Tibial artery (tissue), 4 donors: Measurements from ENCODE around the gene LRP1B.
"Not testable (repeated sequence)": the region's sequence is repeated elsewhere in the genome, so short reads cannot be mapped to it uniquely, and the experiment has no call there.

Source experiments
- DNase-seq, 2 donors: peaks; one replicate each; pipeline ENCODE4 v3.0.0-alpha.2; 2019
- H3K27ac ChIP-seq, 2 donors: fragments of 200-600 bp; sonication (generic) in 1 of 2; 1 replicate in 1 of 2; 2 replicates in 1 of 2; pipeline ENCODE4 v1.5.1; 2018 to 2019; ENCODE audit warnings: mild to moderate bottlenecking in 1 of 2
- H3K27me3 ChIP-seq, 2 donors: fragments of 200-600 bp; sonication (generic) in 1 of 2; one replicate each; pipeline versions ENCODE4 v1.5.1 to v1.6.0; 2016 to 2019
- H3K36me3 ChIP-seq, 3 donors: fragments of 200-600 bp; sonication (generic) in 2 of 3; one replicate each; pipeline ENCODE4 v1.5.1; 2016 to 2019; ENCODE audit warnings: mild to moderate bottlenecking in 2 of 3
- H3K4me1 ChIP-seq, 4 donors: fragments of 200-600 bp; sonication (generic) in 2 of 4; 1 replicate in 3 of 4; 2 replicates in 1 of 4; pipeline ENCODE4 v1.5.1; 2016 to 2019
- H3K4me3 ChIP-seq, 2 donors: fragments of 200-600 bp; sonication (generic) in 1 of 2; 1 replicate in 1 of 2; 2 replicates in 1 of 2; pipeline ENCODE4 v1.5.1; 2018 to 2019; ENCODE audit warnings: mild to moderate bottlenecking in 2 of 2
- H3K9me3 ChIP-seq, 3 donors: fragments of 200-600 bp; sonication (generic) in 1 of 3; one replicate each; pipeline ENCODE4 v1.5.1; 2016 to 2019
- intact Hi-C: fragments of 100-400 bp; cut with DNase I; formaldehyde crosslinking; loops from one replicate; pipeline ENCODE4 v1.15.0; 2023; ENCODE audit warnings: low total_unique reads
- TF ChIP-seq, protein P1 (sequence below), 2 experiments: fragments of 200-600 bp in 1 of 2; fragments of 450-650 bp in 1 of 2; IDR thresholded peaks; one replicate each; pipeline ENCODE4 v1.5.1; 2017 to 2019; ENCODE audit warnings: antibody characterized with exemption in 2 of 2, mild to moderate bottlenecking in 1 of 2, moderate library complexity in 1 of 2

The LRP1B gene

DNA sequence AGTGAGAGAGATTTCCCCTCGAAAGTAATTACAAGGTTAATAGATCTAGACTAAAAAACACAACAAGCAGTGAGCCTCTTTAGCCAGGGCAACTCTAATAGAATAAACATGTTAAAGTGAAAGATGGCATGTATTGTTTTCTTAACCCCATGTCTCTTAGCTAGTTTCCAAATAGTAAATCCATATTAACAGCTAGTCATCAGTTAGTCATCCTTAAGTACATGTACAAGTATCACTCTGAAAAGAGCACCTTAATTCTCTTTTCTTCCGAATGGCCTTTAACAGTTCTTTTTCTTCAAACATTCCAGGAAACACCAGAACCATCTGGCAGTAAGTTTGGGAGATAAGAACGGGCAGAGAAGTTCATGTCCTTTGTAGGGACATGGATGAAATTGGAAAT is 1480.0 kb downstream of the LRP1B start:
- no peak overlapping the region for H3K27ac ChIP-seq
- H3K4me1 ChIP-seq = no peaks in the 10 kb centered on the region
- no peak overlapping the region for H3K4me3 ChIP-seq
- H3K36me3 ChIP-seq = no peaks in the 10 kb centered on the region
- H3K9me3 ChIP-seq = no peaks in the 10 kb centered on the region
- intact Hi-C loops = no loop called here
- no peaks in the 10 kb centered on the region for H3K27me3 ChIP-seq
- TF ChIP-seq, protein P1, sequence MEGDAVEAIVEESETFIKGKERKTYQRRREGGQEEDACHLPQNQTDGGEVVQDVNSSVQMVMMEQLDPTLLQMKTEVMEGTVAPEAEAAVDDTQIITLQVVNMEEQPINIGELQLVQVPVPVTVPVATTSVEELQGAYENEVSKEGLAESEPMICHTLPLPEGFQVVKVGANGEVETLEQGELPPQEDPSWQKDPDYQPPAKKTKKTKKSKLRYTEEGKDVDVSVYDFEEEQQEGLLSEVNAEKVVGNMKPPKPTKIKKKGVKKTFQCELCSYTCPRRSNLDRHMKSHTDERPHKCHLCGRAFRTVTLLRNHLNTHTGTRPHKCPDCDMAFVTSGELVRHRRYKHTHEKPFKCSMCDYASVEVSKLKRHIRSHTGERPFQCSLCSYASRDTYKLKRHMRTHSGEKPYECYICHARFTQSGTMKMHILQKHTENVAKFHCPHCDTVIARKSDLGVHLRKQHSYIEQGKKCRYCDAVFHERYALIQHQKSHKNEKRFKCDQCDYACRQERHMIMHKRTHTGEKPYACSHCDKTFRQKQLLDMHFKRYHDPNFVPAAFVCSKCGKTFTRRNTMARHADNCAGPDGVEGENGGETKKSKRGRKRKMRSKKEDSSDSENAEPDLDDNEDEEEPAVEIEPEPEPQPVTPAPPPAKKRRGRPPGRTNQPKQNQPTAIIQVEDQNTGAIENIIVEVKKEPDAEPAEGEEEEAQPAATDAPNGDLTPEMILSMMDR (IDR thresholded peaks at IDR 0.05) = no peak
- no peak for DNase-seq

DNA sequence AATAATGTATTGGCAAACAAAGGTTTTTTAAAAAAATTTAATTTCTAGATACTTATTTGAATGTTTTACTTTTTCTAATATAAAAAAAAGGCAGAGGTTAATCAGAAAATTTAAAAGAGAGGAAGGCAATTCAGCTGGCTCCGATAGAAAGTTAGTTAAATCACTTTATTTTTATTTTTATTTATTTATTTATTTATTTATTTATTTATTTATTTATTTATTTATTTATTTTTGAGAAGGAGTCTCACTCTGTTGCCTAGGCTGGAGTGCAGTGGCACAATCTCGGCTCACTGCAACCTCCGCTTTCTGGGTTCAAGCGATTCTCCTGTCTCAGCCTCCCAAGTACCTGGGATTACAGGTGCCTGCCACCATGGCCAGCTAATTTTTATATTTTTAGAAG is 1480.7 kb downstream of the LRP1B start:
- H3K27me3 ChIP-seq, H3K9me3 ChIP-seq, H3K27ac ChIP-seq, intact Hi-C loops, H3K4me3 ChIP-seq, DNase-seq, H3K4me1 ChIP-seq, H3K36me3 ChIP-seq: not testable (repeated sequence)

DNA sequence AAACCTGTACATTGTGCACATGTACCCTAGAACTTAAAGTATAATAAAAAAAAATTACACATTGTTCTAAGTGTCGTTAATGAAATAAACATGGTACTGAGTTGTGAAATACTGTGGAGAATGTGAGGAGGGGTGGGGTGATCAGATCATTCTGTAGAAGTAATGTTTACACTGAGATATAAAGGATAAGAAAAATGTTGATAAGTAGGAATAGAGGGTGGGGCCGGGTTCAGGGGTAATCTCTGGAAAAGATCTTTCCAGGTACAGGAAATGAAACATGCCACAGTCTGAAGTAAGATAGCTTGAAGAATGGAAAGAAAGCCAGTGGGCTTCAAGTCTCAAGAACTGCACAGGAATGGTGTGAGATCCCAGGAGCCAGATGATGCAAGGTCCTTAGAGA is 1482.4 kb downstream of the LRP1B start:
- Histone ChIP-seq H3K36me3 (no peaks in the 10 kb centered on the region), H3K9me3 (no peaks in the 10 kb centered on the region), H3K27me3 (no peaks in the 10 kb centered on the region), H3K4me1 (no peaks in the 10 kb centered on the region), H3K4me3 (no peak overlapping the region), H3K27ac (no peak overlapping the region)
- TF ChIP-seq, protein P1 (IDR thresholded peaks at IDR 0.05) = no peak
- intact Hi-C loops = no loop called here
- no peak for DNase-seq

DNA sequence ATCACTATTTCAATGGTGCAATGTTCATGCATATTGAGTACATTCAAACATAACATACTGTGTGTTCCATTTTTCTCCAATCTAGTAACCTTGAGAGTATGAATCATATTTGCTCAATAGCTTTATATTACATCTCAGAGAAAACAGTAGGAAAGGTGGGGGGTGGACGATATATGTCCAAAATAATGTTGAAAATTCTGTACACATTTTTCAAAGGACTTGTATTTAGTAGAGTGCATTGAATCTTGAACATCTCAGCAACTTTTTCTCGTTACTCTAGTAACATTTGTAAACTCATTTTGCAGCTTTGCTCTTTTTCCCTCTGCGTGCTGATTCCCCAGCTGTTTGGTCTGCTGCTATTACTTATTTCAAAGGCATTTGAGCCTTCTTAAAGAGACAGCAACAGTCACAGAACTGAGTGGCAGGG is 1487.0 kb downstream of the LRP1B start:
- no peak for DNase-seq
- TF ChIP-seq, protein P1 (IDR thresholded peaks at IDR 0.05) = no peak
- H3K36me3 ChIP-seq = no peaks in the 10 kb centered on the region
- intact Hi-C loops = no loop called here
- H3K27ac ChIP-seq = no peak overlapping the region
- H3K27me3 ChIP-seq = no peaks in the 10 kb centered on the region
- H3K4me1 ChIP-seq = no peaks in the 10 kb centered on the region
- no peaks in the 10 kb centered on the region for H3K9me3 ChIP-seq
- H3K4me3 ChIP-seq = no peak overlapping the region

DNA sequence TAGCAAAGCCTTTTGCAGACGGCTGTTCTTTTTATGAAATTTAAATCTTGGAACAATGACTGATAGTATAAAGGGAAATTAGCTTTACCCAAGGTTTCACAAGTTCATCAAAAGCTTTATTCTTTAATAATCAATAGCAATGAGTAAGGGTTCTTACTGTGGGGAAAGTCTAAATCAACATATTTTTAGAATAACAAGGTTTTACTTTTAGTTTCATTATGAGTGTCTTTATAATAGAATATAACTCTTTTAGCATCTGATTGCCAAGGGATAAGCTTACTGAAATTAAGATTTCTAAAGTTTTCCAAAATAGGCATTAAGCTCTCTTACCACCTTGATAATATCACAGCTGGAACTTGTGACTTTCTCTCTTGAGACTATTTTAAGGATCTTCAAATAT is 1489.7 kb downstream of the LRP1B start:
- no peaks in the 10 kb centered on the region for H3K36me3 ChIP-seq
- intact Hi-C loops = no loop called here
- no peak overlapping the region for H3K4me3 ChIP-seq
- H3K4me1 ChIP-seq = no peaks in the 10 kb centered on the region
- TF ChIP-seq, protein P1 (IDR thresholded peaks at IDR 0.05) = no peak
- no peaks in the 10 kb centered on the region for H3K27me3 ChIP-seq
- DNase-seq = no peak
- no peak overlapping the region for H3K27ac ChIP-seq
- no peaks in the 10 kb centered on the region for H3K9me3 ChIP-seq

DNA sequence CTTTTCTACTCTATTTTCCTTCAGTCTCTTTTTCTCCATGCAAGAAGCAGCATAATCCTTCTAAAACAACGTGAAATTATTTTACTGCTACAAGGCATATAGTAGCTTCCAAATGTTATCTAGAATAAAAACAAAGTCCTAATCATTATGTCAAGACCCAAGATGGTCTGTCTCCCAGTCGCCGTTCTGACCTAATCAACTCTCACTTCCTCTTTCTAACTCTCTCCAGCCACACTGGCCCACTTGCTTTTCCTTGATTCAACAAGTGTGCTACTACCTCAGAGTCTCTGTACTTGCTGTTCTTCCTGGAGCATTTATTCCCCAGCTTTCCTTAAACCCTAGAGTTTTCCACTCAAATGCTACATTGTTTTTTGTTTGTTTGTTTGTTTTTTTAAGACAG is 1491.2 kb downstream of the LRP1B start:
- H3K9me3 ChIP-seq = no peaks in the 10 kb centered on the region
- intact Hi-C loops = no loop called here
- H3K36me3 ChIP-seq = no peaks in the 10 kb centered on the region
- no peak for DNase-seq
- TF ChIP-seq, protein P1 (IDR thresholded peaks at IDR 0.05) = no peak
- H3K4me1 ChIP-seq = no peaks in the 10 kb centered on the region
- H3K4me3 ChIP-seq = no peak overlapping the region
- no peaks in the 10 kb centered on the region for H3K27me3 ChIP-seq
- no peak overlapping the region for H3K27ac ChIP-seq
